ENCODE results near the gene FMN1. TPM values are rescaled to one million over a fixed set of nuclear protein-coding genes. Genes with fewer than 3 reads are reported as not detected.

FMN1 gene
- total and polyA plus RNA-seq, 2 of the 8 experiments (the other 6 are each of a cell fraction or from before 2014, with no cell fraction given): 0.27 to 3.7 TPM

- 0 out of 2 replicates have a peak overlapping the region, but pooled peaks have one; percentile 55 for H2BK15ac ChIP-seq (ENCODE audit: low read length)
- WGBS, 2 experiments (ENCODE audit: extremely low coverage in 1 of 2, insufficient coverage in 1 of 2, insufficient read length in 1 of 2, insufficient replicate concordance in 2 of 2, low coverage in 1 of 2, low lambda C conversion rate in 2 of 2, missing lambda C conversion rate in 1 of 2): 51% methylated on average over 27 of the region's 27 CpGs; no CpG with 5 or more reads in 1 of the 2 experiments
- H2AFZ ChIP-seq (ENCODE audit: low read length): peak overlapping the region; percentile 96
- no peak overlapping the region for H3K23ac ChIP-seq (ENCODE audit: insufficient read length)
- FAIRE-seq: peak; percentile 69
- no peak overlapping the region for H3K4ac ChIP-seq (replicated peaks; ENCODE audit: insufficient read length, low read depth, low read length)
- no peak overlapping the region for H3K56ac ChIP-seq (replicated peaks; ENCODE audit: insufficient read length, low read depth, low read length)
- 0 out of 2 replicates have a peak overlapping the region, but pooled peaks have one; percentile 46 for H2BK5ac ChIP-seq (ENCODE audit: low read depth, low read length)
- H2AK5ac ChIP-seq (ENCODE audit: low read depth, low read length): no peak overlapping the region
- peaks cover 2% of the 10 kb centered on the region for H3K23me2 ChIP-seq (ENCODE audit: low read depth, low read length)
- no peak overlapping the region for H2BK120ac ChIP-seq (replicated peaks; ENCODE audit: low read depth, low read length)
- TF ChIP-seq TEAD4 (IDR thresholded peaks at IDR 0.05; ENCODE audit: low read depth, low read length): 0 out of 2 replicates have a peak, but pooled peaks have one; percentile 3
- no peak for TF ChIP-seq POLR2A (IDR thresholded peaks at IDR 0.05; ENCODE audit: control extremely low read depth in 1 of 2, low read depth in 2 of 2, low read length in 2 of 2)
- TF ChIP-seq GTF2F1 (IDR thresholded peaks at IDR 0.05; ENCODE audit: borderline replicate concordance, low read depth, low read length): no peak
- no peak; a peak in 1 of 4 replicates for TF ChIP-seq RAD21 (IDR thresholded peaks at IDR 0.05 in 1 of 2, conservative IDR thresholded peaks at IDR 0.05 in 1 of 2; ENCODE audit: low read depth in 2 of 2, low read length in 2 of 2)
- TF ChIP-seq JUND (IDR thresholded peaks at IDR 0.05; ENCODE audit: low read length): peak; percentile 39; the same call in 1 of the 2 replicates
- TF ChIP-seq MAX (IDR thresholded peaks at IDR 0.05): peak; percentile 41; the same call in 1 of the 2 replicates
- TF ChIP-seq, protein P1, sequence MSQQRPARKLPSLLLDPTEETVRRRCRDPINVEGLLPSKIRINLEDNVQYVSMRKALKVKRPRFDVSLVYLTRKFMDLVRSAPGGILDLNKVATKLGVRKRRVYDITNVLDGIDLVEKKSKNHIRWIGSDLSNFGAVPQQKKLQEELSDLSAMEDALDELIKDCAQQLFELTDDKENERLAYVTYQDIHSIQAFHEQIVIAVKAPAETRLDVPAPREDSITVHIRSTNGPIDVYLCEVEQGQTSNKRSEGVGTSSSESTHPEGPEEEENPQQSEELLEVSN (IDR thresholded peaks at IDR 0.05): peak; percentile 24; the same call in 1 of the 2 replicates
- TF ChIP-seq TCF12 (IDR thresholded peaks at IDR 0.05; ENCODE audit: low read depth, low read length): peak; percentile 69; the same call in 1 of the 2 replicates
- H3K4me3 ChIP-seq (ENCODE audit: extremely low read depth in 1 of 4, insufficient read depth in 2 of 4, low read depth in 3 of 4, low read length in 4 of 4): no peak overlapping the region
- H3K79me1 ChIP-seq (ENCODE audit: low read depth, low read length): no peaks in the 10 kb centered on the region
- no peak overlapping the region for H3K14ac ChIP-seq (ENCODE audit: insufficient read length)
- peak overlapping the region; percentile 86; the same call in 1 of the 2 replicates for H2BK12ac ChIP-seq (ENCODE audit: low read depth, low read length)
- H3K27me3 ChIP-seq (replicated peaks in 1 of 4; ENCODE audit: control insufficient read depth in 3 of 4, extremely low read depth in 1 of 4, insufficient read depth in 3 of 4, low read length in 3 of 4): no peaks in the 10 kb centered on the region; a peak in 1 of 7 replicates
- ChIA-PET POLR2A (ENCODE audit: partially characterized antibody) (no interaction called here), CTCF (ENCODE audit: partially characterized antibody) (no interaction called here)
- no peak overlapping the region for H3K27ac ChIP-seq (ENCODE audit: low read depth, low read length)
- no peak overlapping the region for H4K5ac ChIP-seq (ENCODE audit: insufficient read length, low read depth, low read length)
- H3K9ac ChIP-seq (replicated peaks in 1 of 4; ENCODE audit: extremely low read depth in 1 of 4, low read depth in 3 of 4, low read length in 3 of 4): no peak overlapping the region
- peak in 1 of 2 experiments; percentile 85 for DNase-seq (ENCODE audit: low read depth in 1 of 2, low spot score in 2 of 2)
- peak overlapping the region; percentile 57 to 66 for H3K4me2 ChIP-seq (ENCODE audit: insufficient read depth in 1 of 2, low read depth in 2 of 2, low read length in 2 of 2)
- no peak overlapping the region for H4K91ac ChIP-seq (replicated peaks; ENCODE audit: insufficient read length, low read length)
- no peak overlapping the region for H3K18ac ChIP-seq (ENCODE audit: extremely low read depth, low read length)
- H4K20me1 ChIP-seq (replicated peaks in 1 of 2; ENCODE audit: control insufficient read depth in 1 of 2, insufficient read depth in 2 of 2, low read length in 2 of 2): no peaks in the 10 kb centered on the region
- no peak overlapping the region for H4K8ac ChIP-seq (ENCODE audit: extremely low read depth, insufficient read depth, low read length)
- H3K4me1 ChIP-seq (replicated peaks in 1 of 4; ENCODE audit: control insufficient read depth in 3 of 4, insufficient read depth in 4 of 4, low read length in 3 of 4): peaks cover 0 to 11% (median 6%) of the 10 kb centered on the region in 4 experiments; a peak in 5 of 7 replicates
- H3K79me2 ChIP-seq (ENCODE audit: control insufficient read depth in 1 of 2, insufficient read depth in 2 of 2, low read length in 2 of 2): no peaks in the 10 kb centered on the region
- no peaks in the 10 kb centered on the region for H3K36me3 ChIP-seq (ENCODE audit: control insufficient read depth in 2 of 4, insufficient read depth in 4 of 4, low read length in 3 of 4)
- H2BK20ac ChIP-seq (ENCODE audit: low read length): peak overlapping the region; percentile 10; the same call in 1 of the 2 replicates
- H3K9me3 ChIP-seq (ENCODE audit: insufficient read depth in 2 of 2, low read depth in 1 of 2, low read length in 1 of 2): no peaks in the 10 kb centered on the region
Observed at GRCh38 chr15:32730677-32731654, 463.5 kb downstream of the FMN1 start.
